HS-5 (cell line): ENCODE data around the gene IQSEC1.

Source experiments
- DNase-seq: peaks from one replicate; pipeline ENCODE4 v3.0.0-alpha.2; 2012; ENCODE audit warnings: low read depth

The IQSEC1 gene

GRCh38 chr3:12954180-12954579 lies 119.0 kb downstream of the IQSEC1 start:
- DNase-seq: no peak

GRCh38 chr3:12953201-12953995 lies 119.8 kb downstream of the IQSEC1 start:
- DNase-seq: no peak

- DNase-seq: no peak
Observed at GRCh38 chr3:12952343-12953200, 120.7 kb downstream of the IQSEC1 start.

- DNase-seq: no peak
Observed at GRCh38 chr3:12948891-12949711, 124.1 kb downstream of the IQSEC1 start.

GRCh38 chr3:12948371-12948770 lies 124.9 kb downstream of the IQSEC1 start:
- DNase-seq: no peak

- DNase-seq: no peak
Observed at GRCh38 chr3:12947504-12948369, 125.5 kb downstream of the IQSEC1 start.

- no peak for DNase-seq
Observed at GRCh38 chr3:12946649-12947316, 126.4 kb downstream of the IQSEC1 start.

- DNase-seq: no peak
Observed at GRCh38 chr3:12946251-12946648, 127.0 kb downstream of the IQSEC1 start.

GRCh38 chr3:12944849-12945248 lies 128.4 kb downstream of the IQSEC1 start:
- no peak for DNase-seq

GRCh38 chr3:12944413-12944812 lies 128.8 kb downstream of the IQSEC1 start:
- DNase-seq: no peak

- DNase-seq: no peak
Observed at GRCh38 chr3:12943124-12944021, 129.9 kb downstream of the IQSEC1 start.

GRCh38 chr3:12941495-12942023 lies 131.7 kb downstream of the IQSEC1 start:
- no peak for DNase-seq

- DNase-seq: no peak
Observed at GRCh38 chr3:12940854-12941253, 132.4 kb downstream of the IQSEC1 start.

GRCh38 chr3:12939137-12939536 lies 134.1 kb downstream of the IQSEC1 start:
- DNase-seq: no peak

GRCh38 chr3:12938258-12938711 lies 134.9 kb downstream of the IQSEC1 start:
- no peak for DNase-seq

- DNase-seq: no peak
Observed at GRCh38 chr3:12935861-12936830, 137.1 kb downstream of the IQSEC1 start.

- no peak for DNase-seq
Observed at GRCh38 chr3:12935023-12935860, 138.0 kb downstream of the IQSEC1 start.
